ENCODE data around the gene RPF1.
"Not testable (repeated sequence)": the region's sequence is repeated elsewhere in the genome, so short reads cannot be mapped to it uniquely, and the experiment has no call there.

Gene RPF1

DNA sequence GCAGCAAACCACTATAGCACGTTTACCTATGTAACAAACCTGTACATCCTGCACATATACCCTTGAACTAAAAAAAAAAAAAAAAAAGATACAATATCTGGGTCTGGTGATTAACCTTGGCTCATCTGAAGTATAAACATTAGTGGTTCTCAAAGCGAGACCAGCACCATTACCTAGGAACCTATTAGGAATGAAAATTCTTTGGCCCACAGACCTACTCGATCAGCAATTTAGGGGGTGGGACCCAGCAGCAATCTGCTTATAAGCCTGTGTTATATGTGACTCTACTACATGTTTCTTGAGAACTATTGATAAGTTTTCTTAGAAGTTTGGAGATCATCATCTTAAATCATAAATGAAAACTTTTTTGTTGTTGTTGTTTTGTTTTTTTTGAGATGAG lies 17.4 kb downstream of the RPF1 start:
- DNase-seq: no peak

DNA sequence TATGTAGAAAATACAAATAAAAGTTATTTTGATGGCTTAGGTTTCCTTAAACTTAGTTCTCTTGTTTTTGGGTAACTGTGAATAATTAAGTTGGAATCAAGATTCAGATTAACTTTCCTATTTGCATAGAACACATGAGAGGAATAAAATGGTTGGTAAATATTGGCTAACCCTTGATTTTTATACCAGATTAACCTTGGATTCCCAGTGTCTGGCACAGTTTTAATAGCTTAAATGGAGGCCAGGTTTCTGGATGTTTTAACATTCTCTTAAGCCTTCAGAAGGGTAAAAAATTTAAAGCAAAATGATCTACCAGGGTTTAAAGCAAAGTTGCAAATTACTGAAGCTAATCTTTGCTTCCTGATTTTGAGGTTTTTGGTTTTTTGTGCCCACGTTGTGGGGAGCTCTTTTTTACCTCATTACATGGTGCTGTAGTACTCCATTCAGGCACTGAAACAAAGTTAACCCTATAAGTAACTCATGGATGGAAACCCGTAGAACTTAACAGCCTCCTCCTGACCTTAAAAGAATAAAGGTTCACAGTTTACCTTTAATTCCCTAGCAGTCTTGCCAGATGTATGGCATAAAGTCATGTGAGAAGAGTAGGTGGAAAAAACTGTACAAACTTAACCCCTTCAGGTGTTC lies 18.7 kb downstream of the RPF1 start:
- no peak for DNase-seq

DNA sequence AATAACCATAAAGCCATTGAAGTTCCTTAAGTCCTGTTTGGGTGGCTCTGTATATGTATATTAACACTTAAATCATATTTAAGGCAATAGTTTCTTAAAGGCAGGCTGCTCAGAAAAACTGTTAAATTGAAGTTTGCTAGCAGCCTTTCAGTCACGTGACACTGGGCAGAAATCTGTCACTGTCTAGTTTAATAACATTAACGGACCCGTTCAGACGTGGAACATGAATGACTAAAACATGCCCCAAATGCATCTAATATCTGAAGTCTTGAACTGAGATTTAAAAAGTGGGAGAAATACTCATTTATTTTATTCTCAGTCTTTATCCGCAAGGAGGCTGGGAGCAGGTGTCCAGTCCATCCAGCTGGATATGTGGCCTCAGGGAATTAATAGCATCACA lies 23.9 kb downstream of the RPF1 start:
- no peak for DNase-seq

DNA sequence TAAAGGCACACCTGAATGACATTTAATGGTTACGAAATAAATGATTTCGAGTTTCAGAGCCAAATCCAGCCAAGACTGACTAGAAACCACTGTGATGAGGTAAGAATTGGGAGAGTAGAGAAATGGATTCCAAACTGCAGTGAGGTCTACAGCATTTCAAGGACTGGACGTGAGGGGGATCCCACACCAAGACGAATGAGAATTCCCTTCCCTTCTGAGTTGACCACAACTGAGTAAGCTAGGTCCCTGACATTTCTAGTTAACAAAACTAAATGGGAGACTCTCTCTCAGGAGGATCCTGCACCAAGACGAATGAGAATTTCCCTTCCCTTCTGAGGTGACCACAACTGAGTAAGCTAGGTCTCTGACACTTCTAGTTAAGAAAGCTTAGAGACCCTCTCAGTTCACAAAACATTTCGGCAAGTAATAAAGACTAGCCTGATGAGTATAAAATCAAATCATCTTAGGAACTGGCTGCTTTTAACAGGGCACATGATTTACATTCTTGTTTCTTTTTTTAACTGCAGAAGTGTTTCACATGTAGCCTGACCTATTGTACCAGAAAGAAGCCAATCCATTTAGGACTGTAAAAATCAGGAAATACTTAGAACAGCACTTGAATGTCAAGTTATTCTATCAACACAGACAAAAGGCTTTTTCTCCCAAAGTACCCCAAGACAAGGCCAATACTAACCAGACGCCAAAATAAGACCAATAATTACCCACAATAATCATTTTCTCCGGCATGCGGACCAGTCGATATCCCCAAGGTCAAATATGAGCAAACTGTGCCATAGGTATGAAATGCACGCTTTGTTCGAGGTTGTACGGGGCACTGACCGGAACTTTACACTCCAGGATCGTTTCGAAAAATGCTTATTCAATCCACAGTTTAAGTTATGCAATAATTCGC lies 25.8 kb downstream of the RPF1 start:
- no peak for DNase-seq

DNA sequence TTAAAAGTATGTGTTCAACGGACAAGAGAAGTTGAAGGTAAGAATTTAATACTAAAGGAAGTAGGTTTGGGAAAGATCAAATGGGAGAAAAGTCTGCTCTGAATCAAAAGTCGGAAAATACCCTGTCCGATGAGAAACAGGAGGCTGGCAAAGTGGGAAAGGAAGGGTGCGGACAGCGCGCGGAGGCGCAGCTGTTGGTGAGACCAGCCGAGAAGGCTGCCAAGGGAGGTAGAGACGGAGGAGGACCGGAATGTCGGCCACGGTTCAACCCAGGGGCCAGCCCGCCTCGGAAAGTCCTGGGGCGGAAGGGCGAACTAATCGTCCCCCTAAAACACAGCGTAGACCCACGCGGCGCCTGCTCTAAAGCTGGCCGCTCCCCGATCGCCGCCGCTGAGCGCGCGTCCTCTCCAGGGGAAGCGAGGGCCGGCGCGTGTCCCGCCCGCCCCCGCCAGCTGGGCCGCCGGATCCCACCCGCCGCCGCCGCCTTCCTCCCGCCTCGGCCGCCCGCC lies 26.5 kb downstream of the RPF1 start:
- peak; percentile 39 for DNase-seq

DNA sequence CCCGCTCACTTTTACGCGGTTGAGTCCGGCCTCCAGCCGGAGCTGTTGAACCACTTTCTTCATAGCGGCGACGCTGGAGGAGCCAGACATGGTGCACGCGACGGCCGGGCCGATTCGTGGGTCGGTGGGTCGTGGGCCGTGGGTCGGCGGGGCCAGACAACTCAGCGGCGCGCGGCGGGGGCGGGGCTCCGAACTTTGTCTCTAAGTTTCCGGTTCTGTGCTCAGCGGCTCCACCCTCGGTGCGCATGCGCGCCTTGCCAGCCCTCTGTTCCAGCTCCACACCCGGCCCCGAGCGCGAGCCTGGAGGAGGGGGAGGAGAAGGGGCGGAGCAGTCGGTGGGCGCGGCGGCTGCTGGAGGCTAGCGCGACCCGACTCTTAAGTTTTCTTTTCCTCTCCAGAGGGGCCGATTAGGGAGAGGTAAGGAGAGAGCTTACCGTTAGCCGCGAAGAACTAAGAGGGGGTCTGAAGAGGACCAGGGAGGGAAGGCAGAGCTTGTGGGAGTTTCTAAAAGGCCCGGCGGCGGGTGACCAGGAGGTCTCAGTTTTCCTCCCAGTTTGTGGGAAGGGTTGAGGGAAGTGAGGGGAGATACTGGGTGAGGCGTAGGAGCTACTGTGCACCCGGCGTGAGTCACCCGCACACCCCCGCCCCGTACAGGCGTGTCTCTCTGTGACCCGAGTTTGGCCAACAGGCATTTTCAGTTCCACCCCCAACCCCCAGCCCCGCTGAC lies 27.1 kb downstream of the RPF1 start, which contains the start of the genes GNG5 and SPATA1:
Gene GNG5, minus strand, starts transcription at position 580 of the 727 bp plus-strand sequence. Its CDS starts 490 bp downstream, at position 90.
Gene SPATA1, plus strand, starts transcription at position 385 of the 727 bp plus-strand sequence. CDS start 9,974 bp downstream, outside the sequence.
- DNase-seq: peak; percentile 93

DNA sequence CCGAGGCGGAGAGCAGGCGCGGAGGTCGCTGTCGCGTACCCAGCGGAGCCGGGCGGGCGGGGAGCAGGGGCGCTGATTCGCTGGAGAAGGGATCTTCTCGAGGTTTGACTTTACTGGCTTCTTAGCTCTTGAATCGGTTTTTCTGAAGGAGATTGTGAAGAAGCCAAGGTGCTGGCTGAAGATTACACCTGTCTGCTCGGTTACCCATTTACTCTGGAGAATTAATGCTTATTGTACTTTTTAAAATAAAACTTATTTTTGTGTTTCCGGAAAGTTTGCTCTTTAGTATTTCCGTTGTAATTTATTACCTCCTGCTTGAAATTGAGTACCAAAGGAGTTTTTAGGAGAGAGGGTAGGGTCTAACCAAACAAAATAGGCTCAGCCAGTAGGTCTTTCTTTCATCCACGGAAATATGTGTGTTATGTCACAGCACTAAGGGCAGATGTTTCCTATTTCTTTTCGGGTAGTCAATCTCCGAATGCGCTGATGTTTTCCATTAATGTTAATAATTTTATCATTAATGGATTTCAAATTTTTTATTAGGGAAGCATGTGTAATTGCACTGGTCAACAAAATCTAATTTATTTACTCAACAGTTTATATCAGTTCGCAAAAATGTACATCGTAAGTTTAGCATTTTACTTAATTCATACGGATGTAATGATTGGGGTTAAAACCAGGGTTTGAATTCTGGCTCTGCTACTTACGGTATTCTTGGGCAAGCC lies 27.8 kb downstream of the RPF1 start:
- DNase-seq: no peak

DNA sequence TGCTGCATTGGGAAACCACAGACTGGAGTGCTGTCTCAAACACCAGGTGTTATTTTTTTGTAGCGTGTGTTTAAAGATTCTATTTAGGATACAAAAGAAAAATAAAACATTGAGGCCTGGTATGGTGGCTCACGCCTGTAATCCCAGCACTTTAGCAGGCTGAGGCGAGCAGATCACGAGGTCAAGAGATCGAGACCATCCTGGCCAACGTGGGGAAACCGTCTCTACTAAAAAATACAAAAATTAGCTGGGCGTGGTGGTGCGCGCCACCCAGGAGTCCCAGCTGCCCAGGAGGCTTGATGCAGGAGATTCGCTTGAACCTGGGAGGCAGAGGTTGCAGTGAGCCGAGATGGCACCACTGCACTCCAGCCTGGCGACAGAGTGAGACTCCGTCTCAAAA lies 28.8 kb downstream of the RPF1 start:
- DNase-seq: not testable (repeated sequence)

DNA sequence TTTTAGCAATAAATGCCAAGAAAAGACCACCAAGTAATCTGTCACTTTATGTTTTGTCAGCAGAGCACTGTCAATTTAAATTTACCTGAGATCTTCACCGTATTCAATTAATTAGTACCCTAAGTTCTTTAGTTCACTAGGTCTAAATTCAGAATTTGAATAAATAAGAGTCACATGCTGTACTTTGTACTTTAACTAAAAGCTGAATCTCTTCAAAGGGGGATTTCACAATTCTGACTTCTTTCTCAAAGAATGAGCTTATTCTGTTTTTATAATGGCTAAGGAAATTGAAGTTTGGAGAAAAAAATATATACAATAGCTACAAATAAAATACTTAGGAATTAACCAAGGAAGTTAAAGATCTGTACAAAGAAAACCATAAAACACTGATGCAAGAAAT lies 29.4 kb downstream of the RPF1 start:
- DNase-seq: no peak

DNA sequence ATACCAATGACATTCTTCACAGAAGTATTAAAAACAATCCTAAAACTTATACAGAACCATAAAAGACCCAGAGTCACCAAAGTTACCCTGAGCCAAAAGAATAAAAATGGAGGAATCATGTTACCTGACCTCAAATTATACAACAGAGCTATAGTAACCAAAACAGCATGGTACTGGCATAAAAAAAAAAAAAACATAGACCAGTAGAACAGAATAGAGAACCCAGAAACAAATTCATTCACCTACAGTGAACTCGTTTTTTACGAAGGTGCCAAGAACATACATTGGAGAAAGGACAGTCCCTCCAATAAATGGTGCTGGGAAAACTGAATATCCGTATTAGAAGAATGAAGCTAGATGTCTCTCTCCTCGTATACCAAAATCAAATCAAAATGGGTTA lies 30.0 kb downstream of the RPF1 start:
- no peak for DNase-seq

DNA sequence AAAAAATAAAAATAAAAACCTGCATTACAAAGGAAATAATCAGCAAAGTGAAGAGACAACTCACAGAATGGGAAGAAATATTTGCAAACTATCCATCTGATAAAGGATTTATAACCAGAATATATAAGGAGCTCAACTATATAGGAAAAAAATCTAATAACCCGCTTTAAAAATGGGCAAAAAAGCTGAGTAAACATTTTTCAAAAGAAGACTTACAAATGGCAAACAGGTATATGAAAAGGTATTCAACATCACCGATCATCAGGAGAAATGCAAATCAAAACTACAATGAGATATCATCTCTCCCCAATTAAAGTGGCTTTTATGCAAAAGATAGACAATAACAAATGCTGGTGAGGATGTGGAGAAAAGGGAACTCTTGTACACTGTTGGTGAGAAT lies 31.1 kb downstream of the RPF1 start:
- no peak for DNase-seq

DNA sequence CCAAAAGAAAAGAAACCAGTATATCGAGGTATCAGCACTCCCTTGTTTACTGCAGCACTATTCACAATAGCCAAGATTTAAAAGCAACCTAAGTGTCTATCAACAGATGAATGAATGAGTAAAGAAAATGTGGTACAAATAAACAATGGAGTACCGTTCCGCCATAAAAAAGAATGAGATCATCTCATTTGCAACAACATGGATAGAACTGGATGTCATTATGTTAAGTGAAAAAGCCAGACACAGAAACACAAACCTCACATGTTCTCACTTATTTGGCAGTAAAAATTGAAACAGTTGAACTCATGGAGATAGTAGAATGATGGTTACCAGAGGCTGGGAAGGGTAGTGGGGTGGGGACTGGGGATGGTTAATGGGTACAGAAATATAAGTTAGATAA lies 31.6 kb downstream of the RPF1 start:
- no peak for DNase-seq

DNA sequence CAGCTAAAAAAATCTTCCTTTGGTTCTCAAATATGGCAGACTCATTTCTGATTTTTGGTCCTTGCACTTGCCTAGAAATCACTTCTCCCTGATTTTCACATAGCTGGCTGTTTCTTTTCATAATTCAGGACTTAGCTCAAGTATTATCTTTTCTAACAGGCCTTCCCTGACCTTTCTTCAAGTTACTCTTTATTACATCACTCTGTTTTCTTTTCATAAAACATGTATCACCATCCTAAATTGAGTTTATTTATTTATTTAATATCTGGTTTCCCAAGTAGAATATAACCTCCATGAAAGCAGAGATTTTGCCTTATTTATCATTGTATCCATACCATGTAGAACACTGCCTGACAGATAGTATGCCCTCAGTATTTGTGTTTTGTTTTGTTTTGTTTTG lies 45.5 kb downstream of the RPF1 start:
- DNase-seq: no peak

DNA sequence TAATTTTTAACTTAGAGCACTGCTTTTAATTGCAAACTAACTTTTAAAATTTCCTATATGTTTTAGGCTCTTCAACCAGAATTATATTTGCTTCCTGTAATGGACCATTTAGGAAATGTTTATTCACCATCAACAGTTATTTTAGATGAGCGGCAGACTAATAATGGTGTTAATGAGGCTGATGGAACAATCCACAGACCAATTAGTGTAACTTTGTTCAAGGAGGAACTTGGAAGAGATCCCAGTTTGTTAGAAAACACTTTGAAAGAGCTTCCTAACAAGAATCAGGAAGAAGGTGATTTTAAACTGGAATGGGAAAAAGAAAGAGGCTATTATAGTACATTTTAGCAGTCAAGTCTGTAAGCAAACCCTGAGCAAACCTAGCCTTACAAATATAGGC lies 46.7 kb downstream of the RPF1 start:
- DNase-seq: no peak

DNA sequence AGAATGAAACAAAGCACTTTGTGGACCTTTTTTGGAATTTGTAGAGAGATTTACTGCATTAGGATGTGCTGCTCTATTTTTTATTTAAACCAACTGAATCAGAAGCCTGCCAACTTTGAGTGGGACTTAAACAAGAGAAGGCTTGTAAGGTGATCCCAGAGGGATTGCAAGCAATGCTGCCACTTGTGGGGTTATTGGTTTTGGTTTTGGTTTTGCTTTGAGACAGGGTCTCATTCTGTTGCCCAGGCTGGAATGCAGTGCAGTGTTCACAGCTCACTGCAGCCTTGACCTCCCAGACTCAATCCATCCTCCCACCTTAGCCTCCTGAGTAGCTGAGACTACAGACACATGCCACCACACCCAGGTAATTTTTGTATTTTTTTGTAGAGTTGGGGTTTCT lies 59.5 kb downstream of the RPF1 start:
- no peak for DNase-seq

DNA sequence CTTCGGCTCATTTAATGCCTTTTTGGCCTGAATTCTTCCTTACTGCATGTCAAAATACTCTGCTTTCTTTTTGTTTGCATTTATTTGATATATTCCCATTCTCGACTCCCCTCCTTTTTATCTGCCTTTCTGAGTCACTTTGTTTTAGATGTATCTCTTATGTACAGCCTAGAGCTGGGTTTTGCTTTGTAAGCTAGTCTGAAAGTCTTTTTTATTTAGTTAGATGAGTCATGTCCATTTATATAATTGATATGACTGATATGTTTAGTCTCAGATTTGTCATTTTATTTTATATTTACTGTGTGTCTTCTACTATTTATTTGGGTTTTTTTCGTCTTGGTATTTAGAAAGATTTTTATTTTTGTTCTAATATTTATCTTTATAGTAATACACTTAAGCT lies 60.9 kb downstream of the RPF1 start:
- DNase-seq: no peak

DNA sequence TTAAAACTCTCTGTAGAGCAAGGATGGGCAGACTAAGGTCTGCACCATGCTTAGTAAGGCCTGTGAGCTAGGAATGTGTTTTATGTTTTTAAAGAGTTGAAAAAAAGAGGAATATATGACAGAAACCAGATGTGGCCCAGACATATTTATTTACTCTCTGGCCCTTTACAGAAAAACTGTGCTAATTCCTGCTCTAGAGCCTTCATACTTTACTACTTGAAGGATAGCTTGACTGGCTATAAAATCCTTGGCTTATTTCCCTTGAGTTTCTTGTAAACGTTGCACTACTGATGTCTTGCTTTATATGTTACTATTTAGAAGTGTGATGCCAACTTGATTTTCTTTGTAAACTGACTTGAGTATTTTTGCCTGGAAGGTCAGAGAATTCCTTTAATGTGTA lies 61.7 kb downstream of the RPF1 start:
- no peak for DNase-seq

DNA sequence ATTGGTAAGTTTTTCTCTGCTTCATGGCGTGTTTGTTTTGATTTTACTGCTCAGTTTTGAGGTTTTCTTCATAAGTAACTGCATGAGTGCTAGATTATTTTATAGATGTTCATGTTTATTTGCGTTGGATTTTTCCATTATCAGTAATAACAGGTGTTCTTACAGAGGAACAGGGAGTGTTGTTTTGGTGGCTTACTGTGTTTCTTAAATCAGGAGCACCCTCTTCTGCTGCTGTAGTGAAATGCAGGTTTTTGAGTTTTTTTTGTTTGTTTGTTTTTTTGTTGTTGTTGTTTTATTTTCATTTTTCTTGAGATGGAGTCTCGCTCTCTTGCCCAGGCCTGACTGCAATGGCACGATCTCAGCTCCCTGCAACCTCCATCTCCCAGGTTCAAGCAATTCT lies 62.6 kb downstream of the RPF1 start:
- no peak for DNase-seq
